GM12874 (cell line): ENCODE data around the gene FGFBP1.

Experiments
- CTCF ChIP-seq: IDR thresholded peaks from 2 replicates; pipeline ENCODE4 v1.5.1; 2011; ENCODE audit warnings: low read depth, mild to moderate bottlenecking, control low read depth, low read length, moderate library complexity; ENCODE audit not compliant: insufficient read depth

The FGFBP1 gene

GRCh38 chr4:15944895-15945294 lies 6.4 kb upstream of the FGFBP1 start:
- TF ChIP-seq CTCF = no peak

GRCh38 chr4:15942283-15942682 lies 3.7 kb upstream of the FGFBP1 start:
- no peak for TF ChIP-seq CTCF

DNA sequence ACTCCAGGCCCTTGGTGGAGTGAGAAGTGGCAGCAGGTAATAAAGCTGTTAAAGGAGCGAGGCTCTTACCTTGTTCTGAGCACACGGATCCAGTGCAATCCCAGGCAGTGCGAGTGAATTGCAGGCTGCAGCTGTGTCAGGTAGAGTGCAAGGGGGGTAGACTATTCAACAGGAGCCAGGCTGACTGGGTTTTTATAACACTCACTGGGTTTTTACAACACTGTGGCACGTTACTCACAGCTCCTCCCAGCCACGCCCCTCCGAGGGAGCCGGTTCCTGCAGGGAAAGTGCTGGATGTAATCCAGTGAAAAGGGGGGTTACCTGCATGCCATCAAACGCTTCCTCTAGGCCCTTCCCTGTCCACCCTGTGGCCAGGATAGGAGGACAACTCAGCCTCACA lies 358 bp downstream of the FGFBP1 start:
- no peak for TF ChIP-seq CTCF

GRCh38 chr4:15936495-15936894 lies 2.0 kb downstream of the FGFBP1 start:
- no peak for TF ChIP-seq CTCF

DNA sequence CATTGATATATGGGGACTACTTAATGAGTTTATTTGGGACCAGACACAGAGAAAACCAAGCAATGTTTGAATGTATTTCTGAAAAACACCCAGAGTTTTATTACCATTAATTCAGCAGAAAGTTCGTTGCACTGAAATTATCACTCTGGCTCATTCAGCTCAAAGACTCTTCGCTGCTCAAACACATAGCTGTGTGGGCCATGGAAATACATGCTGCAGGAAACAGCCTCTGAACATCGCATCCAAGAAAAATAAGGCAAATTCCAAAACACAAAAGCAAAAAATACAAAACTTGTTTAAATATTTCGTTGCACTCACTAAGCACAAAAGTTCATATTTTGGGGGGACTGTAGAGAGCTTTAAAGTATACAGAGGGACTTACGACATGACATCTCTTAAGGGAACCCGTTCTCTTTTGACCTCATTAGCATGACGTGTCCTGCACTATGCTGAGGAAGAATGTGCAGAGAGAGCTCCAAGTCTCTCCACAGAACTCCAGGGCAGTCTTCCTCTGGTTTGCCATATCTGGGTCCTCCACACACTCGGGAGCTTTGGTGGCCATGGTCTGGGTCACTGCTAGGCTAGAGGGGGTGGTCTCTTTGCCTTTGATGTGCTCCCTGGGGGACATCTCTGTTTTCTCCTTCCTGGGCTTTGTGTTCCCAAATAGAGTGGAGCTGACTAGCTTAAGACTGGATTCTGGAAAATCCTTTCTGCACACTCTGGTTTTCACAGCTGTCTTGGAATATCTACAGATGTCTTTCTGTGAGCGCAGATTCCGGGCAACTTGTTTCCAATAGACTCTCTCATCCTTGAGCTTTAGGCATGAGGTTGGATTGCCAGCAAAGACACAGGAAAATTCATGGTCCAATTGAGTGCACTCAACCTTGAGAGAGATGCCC lies 2.8 kb downstream of the FGFBP1 start:
- TF ChIP-seq CTCF = no peak

DNA sequence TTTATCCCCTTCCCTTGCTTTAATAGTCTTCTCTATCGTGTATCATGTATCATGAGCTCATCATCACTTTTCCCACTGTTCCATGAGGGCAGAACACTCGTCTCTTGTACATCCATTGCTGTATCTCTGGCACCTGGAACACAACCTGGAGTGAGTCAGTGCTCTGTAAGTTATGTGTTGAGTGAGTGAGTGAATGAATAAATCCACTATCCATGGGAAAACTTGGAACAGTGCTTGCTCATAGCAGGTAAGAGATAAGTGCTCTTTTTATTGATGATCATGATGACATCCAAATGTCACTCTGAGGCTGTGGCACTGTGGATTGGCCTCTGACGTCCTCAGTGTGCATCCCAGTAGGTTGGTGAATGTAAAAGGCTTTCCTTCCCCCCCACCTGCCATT lies 4.3 kb downstream of the FGFBP1 start:
- no peak for TF ChIP-seq CTCF

GRCh38 chr4:15931451-15932210 lies 6.9 kb downstream of the FGFBP1 start:
- no peak for TF ChIP-seq CTCF
